MCF 10A (cell line): ENCODE measurements around the gene TMEM200B. TPM values are rescaled to one million over a fixed set of nuclear protein-coding genes. Genes with fewer than 3 reads are reported as not detected.
"Not testable (repeated sequence)": the region's sequence is repeated elsewhere in the genome, so short reads cannot be mapped to it uniquely, and the experiment has no call there.

Experiments used
- BruUV-seq: library from RNA; stranded (reverse); fragments of 400-500 nt; replicated peaks from 2 replicates; lab custom pipeline; 2021; lab: Mats Ljungman, UMichigan
- CTCF ChIA-PET: fragments of 300-600 bp; sonication (Branson Sonifier 250); formaldehyde crosslinking; extraction: SDS; loops from one replicate; lab custom pipeline; 2021; ENCODE audit warnings: antibody characterized with exemption, inconsistent platforms; lab: Yijun Ruan, JAX
- POLR2A ChIA-PET: fragments of 300-600, 350-650 bp; sonication (Branson Sonifier 250); formaldehyde crosslinking; extraction: SDS; loops from one replicate; lab custom pipeline; 2020; ENCODE audit warnings: antibody characterized with exemption, inconsistent platforms; lab: Yijun Ruan, JAX
- DNase-seq: peaks from one replicate; pipeline ENCODE4 v3.0.0-alpha.2; 2018; ENCODE audit not compliant: unreplicated experiment
- H3K27ac Mint-ChIP-seq: one replicate; pipeline ENCODE4 v1.8.0; 2022; ENCODE audit warnings: mild to moderate bottlenecking, low read depth, mixed read lengths; ENCODE audit not compliant: unreplicated experiment
- H3K27me3 Mint-ChIP-seq: one replicate; pipeline ENCODE4 v1.8.0; 2022; ENCODE audit warnings: mixed read lengths; ENCODE audit not compliant: insufficient read depth, unreplicated experiment
- H3K36me3 Mint-ChIP-seq: one replicate; pipeline ENCODE4 v1.8.0; 2022; ENCODE audit warnings: mild to moderate bottlenecking, moderate library complexity, mixed read lengths; ENCODE audit not compliant: insufficient read depth, unreplicated experiment
- H3K4me1 Mint-ChIP-seq: one replicate; pipeline ENCODE4 v1.8.0; 2022; ENCODE audit warnings: mixed read lengths; ENCODE audit not compliant: insufficient read depth, unreplicated experiment
- H3K4me3 Mint-ChIP-seq: one replicate; pipeline ENCODE4 v1.8.0; 2022; ENCODE audit warnings: mild to moderate bottlenecking, moderate library complexity, mixed read lengths; ENCODE audit not compliant: unreplicated experiment
- H3K9me3 Mint-ChIP-seq: one replicate; pipeline ENCODE4 v1.8.0; 2022; ENCODE audit warnings: mixed read lengths; ENCODE audit not compliant: unreplicated experiment
- CTCF ChIP-seq: fragments of 200-600 bp; IDR thresholded peaks from one replicate; pipeline ENCODE4 v1.8.0; 2022; ENCODE audit warnings: antibody characterized with exemption, mild to moderate bottlenecking; ENCODE audit not compliant: unreplicated experiment
- intact Hi-C: fragments of 100-400 bp; cut with micrococcal nuclease; formaldehyde crosslinking; loops from 2 replicates; pipeline ENCODE4 v1.14.1; 2022
- total RNA-seq: library from RNA; stranded (reverse); gene quantifications from 2 replicates; pipeline ENCODE4 v1.2.3, GENCODE V29; 2022

The TMEM200B gene
- total RNA-seq, 1 experiment from 2014 or later = not detected

DNA sequence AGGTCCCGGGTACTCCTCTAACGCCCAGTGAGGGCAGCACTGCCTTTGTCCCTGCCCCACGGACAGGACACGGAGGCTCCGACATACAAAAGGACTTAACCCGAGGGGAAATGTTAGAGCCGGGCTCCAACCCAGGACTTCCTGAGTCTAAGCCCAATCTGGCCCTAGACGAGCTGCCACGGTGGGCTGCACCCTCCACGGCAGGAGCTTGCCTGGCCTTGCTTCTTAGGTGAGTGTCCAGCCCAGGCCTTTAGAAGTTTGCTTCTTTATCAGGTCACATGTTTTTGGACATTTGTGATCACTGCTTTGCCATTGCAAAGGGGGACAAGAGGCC is 11.0 kb upstream of the TMEM200B start:
- H3K36me3 Mint-ChIP-seq = no peaks in the 10 kb centered on the region
- TF ChIP-seq CTCF = no peak
- no peaks in the 10 kb centered on the region for H3K9me3 Mint-ChIP-seq
- peaks cover 8% of the 10 kb centered on the region for H3K4me1 Mint-ChIP-seq
- ChIA-PET POLR2A (no interaction called here), CTCF (interaction anchor here (0.6 kb wide), 2 partner anchors 20 to 259 kb away, joined by 3 to 7 read pairs; no protein-coding TSS in a partner anchor)
- intact Hi-C loops = no loop called here
- no peak for DNase-seq
- no peak overlapping the region for H3K27ac Mint-ChIP-seq
- no peaks in the 10 kb centered on the region for H3K27me3 Mint-ChIP-seq
- no TSS peak for BruUV-seq
- H3K4me3 Mint-ChIP-seq = no peak overlapping the region

DNA sequence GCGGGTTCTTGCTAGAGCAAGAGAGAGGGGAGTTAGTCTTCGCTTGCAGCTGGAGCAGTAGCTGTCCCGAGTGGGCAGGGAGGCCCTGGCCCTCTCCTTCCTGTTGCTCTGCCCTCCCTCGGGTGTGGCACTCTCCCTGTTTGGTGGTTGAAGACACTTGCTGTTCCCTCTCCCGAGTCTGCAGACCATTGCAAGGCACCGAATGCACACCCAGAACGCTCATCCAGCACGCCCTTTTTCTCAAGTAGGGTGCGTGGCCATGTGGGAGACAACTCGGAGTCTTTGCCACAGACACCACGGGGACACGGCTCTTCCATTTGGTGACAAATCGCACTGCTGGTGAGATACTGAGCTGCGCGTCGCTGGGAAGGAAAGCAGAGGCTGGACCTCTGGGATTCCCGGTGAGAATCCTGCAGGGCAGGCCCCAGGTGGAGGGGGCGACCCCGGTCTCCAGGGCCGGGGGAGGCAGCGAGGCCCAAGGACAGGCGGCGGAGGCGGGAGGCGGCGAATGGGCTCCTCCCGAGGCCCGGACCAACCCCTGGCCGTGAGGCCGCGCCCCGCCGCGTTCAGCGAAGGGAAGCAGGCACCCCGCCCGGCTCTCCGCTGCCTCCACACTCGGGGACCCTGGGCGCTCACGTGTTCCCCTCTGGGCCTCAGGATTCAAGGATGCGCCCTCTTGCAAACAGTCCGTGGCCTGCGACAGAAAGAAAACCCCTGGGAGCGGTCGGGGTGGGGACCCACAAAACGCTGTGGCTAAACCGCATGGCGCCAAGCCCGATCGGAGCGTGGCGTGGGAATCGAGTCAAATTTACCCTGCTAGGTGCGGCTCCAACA is 10.4 kb upstream of the TMEM200B start:
- BruUV-seq = no TSS peak
- intact Hi-C loops = no loop called here
- Mint-ChIP-seq H3K9me3 (no peaks in the 10 kb centered on the region), H3K27ac (no peak overlapping the region), H3K4me1 (peaks cover 8% of the 10 kb centered on the region), H3K4me3 (no peak overlapping the region), H3K36me3 (no peaks in the 10 kb centered on the region), H3K27me3 (no peaks in the 10 kb centered on the region)
- ChIA-PET POLR2A (no interaction called here), CTCF (interaction anchor here (0.6 kb wide), 1 partner anchor 101 kb away, joined by 3 read pairs; no protein-coding TSS in a partner anchor)
- DNase-seq = no peak
- TF ChIP-seq CTCF = no peak

- POLR2A ChIA-PET, H3K4me1 Mint-ChIP-seq, H3K27ac Mint-ChIP-seq, DNase-seq, intact Hi-C loops, H3K4me3 Mint-ChIP-seq, H3K9me3 Mint-ChIP-seq, H3K27me3 Mint-ChIP-seq, H3K36me3 Mint-ChIP-seq, BruUV-seq: not testable (repeated sequence)
- CTCF ChIA-PET = interaction anchor here (0.7 kb wide), 1 partner anchor 19 kb away, joined by 5 read pairs; no protein-coding TSS in a partner anchor
Measured at GRCh38 chr1:29131056-29131455, 7.4 kb upstream of the TMEM200B start.

GRCh38 chr1:29129916-29130315 is 6.2 kb upstream of the TMEM200B start:
- CTCF ChIA-PET = interaction anchor here (0.6 kb wide), 1 partner anchor 409 kb away, joined by 3 read pairs; no protein-coding TSS in a partner anchor
- no peak for DNase-seq
- no peak for TF ChIP-seq CTCF
- POLR2A ChIA-PET = interaction anchor here (0.6 kb wide), 1 partner anchor 313 kb away, joined by 3 read pairs; no protein-coding TSS in a partner anchor
- Mint-ChIP-seq H3K9me3 (no peaks in the 10 kb centered on the region), H3K27ac (no peak overlapping the region), H3K36me3 (no peaks in the 10 kb centered on the region), H3K27me3 (peaks cover 14% of the 10 kb centered on the region), H3K4me3 (no peak overlapping the region), H3K4me1 (peaks cover 15% of the 10 kb centered on the region)
- no TSS peak for BruUV-seq
- intact Hi-C loops = no loop called here
